Astrocyte (in vitro differentiated cells and primary cell): ENCODE measurements around the gene IER5. TPM values are rescaled to one million over a fixed set of nuclear protein-coding genes. Genes with fewer than 3 reads are reported as not detected.
A peak's percentile ranks its signal among the peaks of the same experiment; 100 is the strongest.

Experiments used
- DNase-seq: peaks from one replicate; pipeline ENCODE4 v3.0.0-alpha.2; 2010; ENCODE audit warnings: low read depth
- FAIRE-seq: peaks from 2 replicates; lab custom pipeline; 2011; peaks lifted over from hg19 to GRCh38; lab: Jason Lieb, UNC
- H2AFZ ChIP-seq: 2 replicates; pipeline ENCODE4 v1.6.0; 2012; ENCODE audit warnings: low read depth, low read length, inconsistent platforms
- H3K27ac ChIP-seq: 2 replicates; pipeline ENCODE4 v1.5.1; 2011; ENCODE audit warnings: low read depth, low read length, inconsistent platforms
- H3K27me3 ChIP-seq: 2 replicates; pipeline ENCODE4 v1.6.0; 2011; ENCODE audit warnings: low read length, inconsistent platforms; ENCODE audit not compliant: insufficient read depth
- H3K36me3 ChIP-seq: 2 replicates; pipeline ENCODE4 v1.5.1; 2011; ENCODE audit warnings: low read length, inconsistent platforms; ENCODE audit not compliant: insufficient read depth
- H3K4me1 ChIP-seq: 2 replicates; pipeline ENCODE4 v1.5.1; 2011; ENCODE audit warnings: low read length, inconsistent platforms; ENCODE audit not compliant: insufficient read depth
- H3K4me2 ChIP-seq: 2 replicates; pipeline ENCODE4 v1.6.0; 2012; ENCODE audit warnings: low read length, inconsistent platforms
- H3K4me3 ChIP-seq: 2 replicates; pipeline ENCODE4 v1.5.1; 2011; ENCODE audit warnings: low read depth, mild to moderate bottlenecking, low read length, inconsistent platforms; ENCODE audit not compliant: insufficient read depth
- H3K79me2 ChIP-seq: 2 replicates; pipeline ENCODE4 v1.6.0; 2012; ENCODE audit warnings: mild to moderate bottlenecking, low read length, inconsistent platforms; ENCODE audit not compliant: insufficient read depth
- H3K9ac ChIP-seq: 2 replicates; pipeline ENCODE4 v1.6.0; 2012; ENCODE audit warnings: mild to moderate bottlenecking, low read length, inconsistent platforms
- H3K9me3 ChIP-seq: 2 replicates; pipeline ENCODE4 v1.5.1; 2012; ENCODE audit warnings: low read depth, mild to moderate bottlenecking, low read length, inconsistent platforms; ENCODE audit not compliant: insufficient read depth
- H4K20me1 ChIP-seq: 2 replicates; pipeline ENCODE4 v1.6.0; 2012; ENCODE audit warnings: low read length, inconsistent platforms; ENCODE audit not compliant: insufficient read depth
- H3K27ac Mint-ChIP-seq: one replicate; pipeline ENCODE4 v1.8.0; 2021; ENCODE audit warnings: mild to moderate bottlenecking, mixed read lengths; ENCODE audit not compliant: unreplicated experiment
- H3K27me3 Mint-ChIP-seq: one replicate; pipeline ENCODE4 v1.8.0; 2021; ENCODE audit warnings: low read depth, mixed read lengths; ENCODE audit not compliant: unreplicated experiment
- H3K36me3 Mint-ChIP-seq: one replicate; pipeline ENCODE4 v1.8.0; 2021; ENCODE audit warnings: low read depth, mixed read lengths; ENCODE audit not compliant: unreplicated experiment
- H3K4me1 Mint-ChIP-seq: one replicate; pipeline ENCODE4 v1.8.0; 2021; ENCODE audit warnings: low read depth, mixed read lengths; ENCODE audit not compliant: unreplicated experiment
- H3K4me3 Mint-ChIP-seq: one replicate; pipeline ENCODE4 v1.8.0; 2021; ENCODE audit warnings: mild to moderate bottlenecking, moderate library complexity, mixed read lengths; ENCODE audit not compliant: unreplicated experiment
- H3K9me3 Mint-ChIP-seq: one replicate; pipeline ENCODE4 v1.8.0; 2021; ENCODE audit warnings: mild to moderate bottlenecking, mixed read lengths; ENCODE audit not compliant: unreplicated experiment
- EZH2 ChIP-seq: IDR thresholded peaks from 2 replicates; pipeline ENCODE4 v1.6.1; 2012; ENCODE audit warnings: mild to moderate bottlenecking, low read length, inconsistent platforms; ENCODE audit not compliant: insufficient read depth
- total RNA-seq: library from RNA; stranded (reverse); gene quantifications from 2 replicates; pipeline ENCODE4 v1.2.1, GENCODE V29; 2021
- TF ChIP-seq, protein P1 (sequence below): IDR thresholded peaks from 2 replicates; pipeline ENCODE4 v1.5.1; 2011; ENCODE audit warnings: low read depth, mild to moderate bottlenecking, inconsistent platforms, low read length, moderate library complexity; ENCODE audit not compliant: insufficient read depth

The IER5 gene
- total RNA-seq, 1 donor from 2014 or later = 28.3 TPM

DNA sequence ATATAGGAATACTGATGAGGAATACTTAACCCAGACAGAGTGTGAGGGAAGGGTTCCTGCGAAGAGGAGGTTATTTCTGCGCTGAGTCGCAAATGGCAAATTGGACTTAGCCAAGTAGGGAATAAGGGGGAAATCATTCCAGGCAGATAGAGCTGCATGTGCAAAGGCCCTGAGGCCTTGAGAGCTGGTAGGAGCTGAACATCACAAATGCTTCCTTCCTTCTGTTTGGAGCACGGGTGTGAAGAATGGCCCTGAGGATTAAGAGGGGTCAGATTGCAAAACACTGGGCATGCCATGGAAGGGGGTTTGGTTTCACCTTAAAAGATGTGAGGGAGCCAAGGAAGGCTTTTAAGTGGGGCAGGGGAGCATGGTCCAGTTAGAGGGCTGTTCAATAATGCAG, 12.4 kb downstream of the IER5 start:
- no peaks in the 10 kb centered on the region for H3K36me3 Mint-ChIP-seq
- FAIRE-seq (no peak), DNase-seq (no peak)
- peak overlapping the region; percentile 98 for H3K27ac Mint-ChIP-seq
- H3K9me3 ChIP-seq = no peaks in the 10 kb centered on the region
- H3K36me3 ChIP-seq = no peaks in the 10 kb centered on the region
- H4K20me1 ChIP-seq = peaks cover 2% of the 10 kb centered on the region
- peak overlapping the region; percentile 58 for H3K4me3 Mint-ChIP-seq
- H3K4me1 Mint-ChIP-seq = peaks cover 80% of the 10 kb centered on the region
- TF ChIP-seq, protein P1, sequence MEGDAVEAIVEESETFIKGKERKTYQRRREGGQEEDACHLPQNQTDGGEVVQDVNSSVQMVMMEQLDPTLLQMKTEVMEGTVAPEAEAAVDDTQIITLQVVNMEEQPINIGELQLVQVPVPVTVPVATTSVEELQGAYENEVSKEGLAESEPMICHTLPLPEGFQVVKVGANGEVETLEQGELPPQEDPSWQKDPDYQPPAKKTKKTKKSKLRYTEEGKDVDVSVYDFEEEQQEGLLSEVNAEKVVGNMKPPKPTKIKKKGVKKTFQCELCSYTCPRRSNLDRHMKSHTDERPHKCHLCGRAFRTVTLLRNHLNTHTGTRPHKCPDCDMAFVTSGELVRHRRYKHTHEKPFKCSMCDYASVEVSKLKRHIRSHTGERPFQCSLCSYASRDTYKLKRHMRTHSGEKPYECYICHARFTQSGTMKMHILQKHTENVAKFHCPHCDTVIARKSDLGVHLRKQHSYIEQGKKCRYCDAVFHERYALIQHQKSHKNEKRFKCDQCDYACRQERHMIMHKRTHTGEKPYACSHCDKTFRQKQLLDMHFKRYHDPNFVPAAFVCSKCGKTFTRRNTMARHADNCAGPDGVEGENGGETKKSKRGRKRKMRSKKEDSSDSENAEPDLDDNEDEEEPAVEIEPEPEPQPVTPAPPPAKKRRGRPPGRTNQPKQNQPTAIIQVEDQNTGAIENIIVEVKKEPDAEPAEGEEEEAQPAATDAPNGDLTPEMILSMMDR = no peak
- TF ChIP-seq EZH2 = no peak
- H3K9ac ChIP-seq = no peak overlapping the region
- H3K9me3 Mint-ChIP-seq = no peaks in the 10 kb centered on the region
- peak overlapping the region; percentile 78 for H3K4me2 ChIP-seq
- peaks cover 68% of the 10 kb centered on the region for H3K4me1 ChIP-seq
- H3K27ac ChIP-seq = peak overlapping the region; percentile 3
- H2AFZ ChIP-seq = no peak overlapping the region
- H3K4me3 ChIP-seq = no peak overlapping the region
- H3K27me3 Mint-ChIP-seq = no peaks in the 10 kb centered on the region
- no peaks in the 10 kb centered on the region for H3K79me2 ChIP-seq
- H3K27me3 ChIP-seq = no peaks in the 10 kb centered on the region

DNA sequence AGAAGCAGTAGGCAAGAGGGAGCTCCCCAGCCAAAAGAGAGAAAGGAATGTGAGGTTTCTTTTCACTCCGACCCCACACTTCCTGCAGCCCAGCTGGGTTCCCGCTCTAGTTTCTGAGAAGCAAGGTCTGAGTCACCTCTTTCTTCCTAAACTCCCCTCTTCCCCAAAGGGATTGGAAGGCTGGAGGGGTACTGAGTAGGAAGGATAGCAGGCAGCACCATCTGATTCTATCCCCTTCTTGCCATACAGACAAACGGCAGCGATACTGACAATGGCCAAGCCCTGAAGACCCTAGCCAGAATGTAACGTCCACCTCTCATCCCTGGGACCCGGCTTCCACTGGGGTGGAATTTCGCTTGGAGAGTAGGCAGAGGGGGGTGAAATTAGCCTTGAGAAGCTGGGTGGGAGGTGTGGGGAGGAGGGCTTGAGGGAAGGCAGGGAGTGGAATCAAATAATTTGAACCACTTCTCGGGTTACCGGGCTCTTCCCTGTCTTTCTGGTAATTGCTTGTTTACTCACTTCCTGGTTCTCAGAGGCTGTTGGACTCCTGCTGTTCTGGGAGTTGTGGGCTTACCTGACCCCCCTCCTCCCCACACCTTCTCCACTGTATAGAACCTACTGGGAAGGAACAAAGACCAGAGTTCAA, 13.2 kb downstream of the IER5 start:
- Mint-ChIP-seq H3K9me3 (no peaks in the 10 kb centered on the region), H3K4me1 (peaks cover 76% of the 10 kb centered on the region), H3K27ac (peak overlapping the region; percentile 98), H3K27me3 (no peaks in the 10 kb centered on the region), H3K4me3 (peak overlapping the region; percentile 58), H3K36me3 (no peaks in the 10 kb centered on the region)
- Histone ChIP-seq H3K9ac (peak overlapping the region; percentile 23), H3K4me3 (no peak overlapping the region), H2AFZ (peak overlapping the region; percentile 6), H3K9me3 (no peaks in the 10 kb centered on the region), H3K27ac (peak overlapping the region; percentile 64), H3K4me1 (peaks cover 62% of the 10 kb centered on the region), H3K27me3 (no peaks in the 10 kb centered on the region), H3K4me2 (peak overlapping the region; percentile 78), H3K36me3 (no peaks in the 10 kb centered on the region), H3K79me2 (no peaks in the 10 kb centered on the region), H4K20me1 (no peaks in the 10 kb centered on the region)
- FAIRE-seq (no peak), DNase-seq (peak; percentile 75)
- TF ChIP-seq EZH2 = no peak
- TF ChIP-seq, protein P1 = no peak

DNA sequence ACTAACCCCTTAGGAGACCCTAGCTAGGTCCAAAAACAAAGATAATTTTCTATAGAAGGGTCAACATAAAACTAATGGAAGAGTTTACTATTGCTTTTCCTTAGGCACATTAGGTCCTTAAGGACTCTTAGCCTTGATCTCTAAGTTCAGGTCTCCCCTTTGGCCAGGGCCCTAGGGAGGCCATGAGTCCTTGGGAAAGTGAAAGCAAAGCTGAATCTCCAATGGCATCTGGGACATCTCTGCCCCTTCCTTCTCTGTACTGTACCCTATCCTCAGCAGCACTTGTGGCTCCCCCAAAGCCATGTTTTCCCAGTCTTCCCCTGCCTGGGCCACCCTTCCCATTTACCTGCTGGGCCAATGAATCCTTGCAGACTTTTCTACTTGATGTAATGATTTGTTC, 14.3 kb downstream of the IER5 start:
- H3K4me2 ChIP-seq = no peak overlapping the region
- H3K9me3 ChIP-seq = no peaks in the 10 kb centered on the region
- H3K4me3 ChIP-seq = no peak overlapping the region
- DNase-seq = no peak
- Mint-ChIP-seq H3K27me3 (peaks cover 3% of the 10 kb centered on the region), H3K4me3 (no peak overlapping the region), H3K36me3 (no peaks in the 10 kb centered on the region), H3K9me3 (no peaks in the 10 kb centered on the region), H3K27ac (peak overlapping the region; percentile 82), H3K4me1 (peaks cover 69% of the 10 kb centered on the region)
- H3K36me3 ChIP-seq = no peaks in the 10 kb centered on the region
- H4K20me1 ChIP-seq = no peaks in the 10 kb centered on the region
- peaks cover 54% of the 10 kb centered on the region for H3K4me1 ChIP-seq
- no peaks in the 10 kb centered on the region for H3K79me2 ChIP-seq
- TF ChIP-seq, protein P1 = no peak
- no peak for TF ChIP-seq EZH2
- H3K9ac ChIP-seq = no peak overlapping the region
- no peak overlapping the region for H3K27ac ChIP-seq
- FAIRE-seq = no peak
- H3K27me3 ChIP-seq = no peaks in the 10 kb centered on the region
- H2AFZ ChIP-seq = no peak overlapping the region
